HEK293T (cell line): Measurements from ENCODE around the gene PRAC1.

ENCODE experiments used
- CTCF ChIA-PET: fragments of 350-600 bp; formaldehyde crosslinking; extraction: SDS; loops from one replicate; lab custom pipeline; 2021; ENCODE audit warnings: antibody characterized with exemption, inconsistent platforms; lab: Yijun Ruan, JAX
- POLR2A ChIA-PET: fragments of 350-600 bp; formaldehyde crosslinking; extraction: SDS; loops from one replicate; lab custom pipeline; 2020; ENCODE audit warnings: antibody characterized with exemption, inconsistent platforms; lab: Yijun Ruan, JAX
- DNase-seq: peaks from one replicate; pipeline ENCODE4 v3.0.0; 2012; ENCODE audit warnings: mixed read lengths; ENCODE audit errors: extremely low spot score
- ARNT ChIP-seq: fragments of 450-650 bp; IDR thresholded peaks from 2 replicates; pipeline ENCODE4 v1.6.1; 2017; ENCODE audit warnings: mild to moderate bottlenecking
- BHLHE40 ChIP-seq: fragments of 450-650 bp; IDR thresholded peaks from 2 replicates; pipeline ENCODE4 v1.6.1; 2016; ENCODE audit warnings: mild to moderate bottlenecking, moderate library complexity, borderline replicate concordance
- CTBP1 ChIP-seq: fragments of 450-650 bp; IDR thresholded peaks from 2 replicates; pipeline ENCODE4 v1.6.1; 2016; ENCODE audit warnings: borderline replicate concordance
- ELF4 ChIP-seq: fragments of 450-650 bp; IDR thresholded peaks from 2 replicates; pipeline ENCODE4 v1.6.1; 2017; ENCODE audit warnings: antibody characterized with exemption
- FOXA1 ChIP-seq: fragments of 450-650 bp; IDR thresholded peaks from 2 replicates; pipeline ENCODE4 v1.6.1; 2016; ENCODE audit warnings: mild to moderate bottlenecking
- FOXK2 ChIP-seq: fragments of 450-650 bp; IDR thresholded peaks from 2 replicates; pipeline ENCODE4 v1.6.1; 2016; ENCODE audit warnings: mild to moderate bottlenecking
- FOXM1 ChIP-seq: fragments of 450-650 bp; IDR thresholded peaks from 2 replicates; pipeline ENCODE4 v1.6.1; 2017; ENCODE audit warnings: mild to moderate bottlenecking, borderline replicate concordance
- HDGF ChIP-seq: fragments of 450-650 bp; IDR thresholded peaks from 2 replicates; pipeline ENCODE4 v1.6.1; 2017; ENCODE audit warnings: antibody characterized with exemption, borderline replicate concordance
- L3MBTL2 ChIP-seq: fragments of 450-650 bp; conservative IDR thresholded peaks from 2 replicates; pipeline ENCODE4 v1.6.1; 2016; ENCODE audit warnings: mild to moderate bottlenecking
- LEF1 ChIP-seq: fragments of 450-650 bp; IDR thresholded peaks from 2 replicates; pipeline ENCODE4 v1.6.1; 2017; ENCODE audit warnings: mild to moderate bottlenecking, borderline replicate concordance
- NFRKB ChIP-seq: fragments of 450-650 bp; IDR thresholded peaks from 2 replicates; pipeline ENCODE4 v1.6.1; 2016; ENCODE audit warnings: mild to moderate bottlenecking, moderate library complexity
- SP1 ChIP-seq: fragments of 450-650 bp; IDR thresholded peaks from 2 replicates; pipeline ENCODE4 v1.6.1; 2017
- SUZ12 ChIP-seq: fragments of 450-650 bp; IDR thresholded peaks from 2 replicates; pipeline ENCODE4 v1.6.1; 2016; ENCODE audit warnings: mild to moderate bottlenecking
- TARDBP ChIP-seq: fragments of 450-650 bp; IDR thresholded peaks from 2 replicates; pipeline ENCODE4 v1.6.1; 2016
- ZNF384 ChIP-seq: fragments of 450-650 bp; IDR thresholded peaks from 2 replicates; pipeline ENCODE4 v1.6.1; 2016
- TF ChIP-seq, protein P1 (sequence below): fragments of 450-650 bp; IDR thresholded peaks from 2 replicates; pipeline ENCODE4 v1.6.1; 2016

Gene PRAC1

DNA sequence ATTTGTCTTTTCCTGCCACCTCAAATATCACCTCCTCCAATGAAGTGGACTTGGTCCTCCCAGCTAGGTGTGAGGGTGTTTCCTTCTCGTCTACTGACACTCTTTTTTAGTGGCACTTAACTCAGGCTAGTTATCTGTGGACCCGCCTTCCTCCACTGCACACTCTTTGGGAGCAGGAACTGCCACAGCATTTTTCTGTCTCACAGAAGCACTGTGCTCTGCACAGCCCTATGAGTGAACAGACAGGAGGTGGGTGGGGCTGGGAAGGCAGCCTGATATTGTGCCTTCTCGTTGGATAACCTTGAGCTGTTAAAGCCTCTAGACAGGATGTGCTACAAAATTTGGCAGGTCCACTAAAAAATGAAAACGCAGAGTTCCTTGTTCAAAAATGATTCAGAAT is 38.1 kb upstream of the PRAC1 start:
- ChIA-PET POLR2A (no interaction called here), CTCF (interaction anchor here (0.8 kb wide), 1 partner anchor 36 kb away, joined by 3 read pairs; no protein-coding TSS in a partner anchor)
- TF ChIP-seq L3MBTL2 (no peak), SUZ12 (no peak), BHLHE40 (no peak), ELF4 (no peak), FOXM1 (no peak), ARNT (no peak), FOXA1 (no peak), LEF1 (no peak), TARDBP (no peak), HDGF (no peak), CTBP1 (no peak), NFRKB (no peak)
- TF ChIP-seq, protein P1, sequence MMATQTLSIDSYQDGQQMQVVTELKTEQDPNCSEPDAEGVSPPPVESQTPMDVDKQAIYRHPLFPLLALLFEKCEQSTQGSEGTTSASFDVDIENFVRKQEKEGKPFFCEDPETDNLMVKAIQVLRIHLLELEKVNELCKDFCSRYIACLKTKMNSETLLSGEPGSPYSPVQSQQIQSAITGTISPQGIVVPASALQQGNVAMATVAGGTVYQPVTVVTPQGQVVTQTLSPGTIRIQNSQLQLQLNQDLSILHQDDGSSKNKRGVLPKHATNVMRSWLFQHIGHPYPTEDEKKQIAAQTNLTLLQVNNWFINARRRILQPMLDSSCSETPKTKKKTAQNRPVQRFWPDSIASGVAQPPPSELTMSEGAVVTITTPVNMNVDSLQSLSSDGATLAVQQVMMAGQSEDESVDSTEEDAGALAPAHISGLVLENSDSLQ, result no peak
- DNase-seq, result no peak

- TF ChIP-seq CTBP1 (no peak), ARNT (no peak), LEF1 (no peak), FOXM1 (no peak)
- TF ChIP-seq, protein P1, result no peak
- CTCF ChIA-PET, result interaction anchor here (0.7 kb wide), 1 partner anchor 45 kb away, joined by 3 read pairs; no protein-coding TSS in a partner anchor
- POLR2A ChIA-PET, result interaction anchor here (2.4 kb wide), 1 partner anchor 29 kb away, joined by 9 read pairs; no protein-coding TSS in a partner anchor
- no peak for DNase-seq
Measured at GRCh38 chr17:48759288-48759687, 37.0 kb upstream of the PRAC1 start.

DNA sequence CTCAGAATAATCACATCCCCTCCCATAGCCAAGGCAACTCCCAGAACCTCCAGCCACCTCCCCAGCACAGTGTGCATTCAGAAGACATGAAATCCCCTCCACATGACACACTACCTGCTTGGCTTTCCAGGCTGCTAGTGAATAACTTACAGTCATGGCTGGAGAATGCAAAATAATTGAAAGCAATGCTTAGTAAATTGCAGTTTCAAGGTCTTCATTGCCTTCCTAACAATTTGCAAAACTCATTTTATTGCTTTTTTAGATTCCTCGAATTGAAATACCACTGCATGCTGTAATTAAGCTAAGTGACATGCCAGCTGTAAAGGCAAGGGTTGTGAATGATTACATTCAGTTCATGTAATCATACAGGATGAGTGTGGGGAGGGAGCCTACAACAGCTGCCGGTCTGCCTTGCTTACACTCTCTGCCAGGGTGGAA is 35.2 kb upstream of the PRAC1 start:
- peak; percentile 7 for DNase-seq
- ChIA-PET CTCF (interaction anchor here (0.9 to 1.5 kb wide), 2 partner anchors 32 to 55 kb away, joined by 3 to 12 read pairs; no protein-coding TSS in a partner anchor), POLR2A (interaction anchor here (2.4 kb wide), 1 partner anchor 27 kb away, joined by 9 read pairs; no protein-coding TSS in a partner anchor)
- TF ChIP-seq CTBP1, result no peak
- no peak for TF ChIP-seq FOXM1
- TF ChIP-seq BHLHE40, result no peak
- TF ChIP-seq ELF4, result no peak

- ChIA-PET CTCF (no interaction called here), POLR2A (interaction anchor here (1.7 kb wide), 1 partner anchor 28 kb away, joined by 4 read pairs; the partner anchor contains the start of gene HOXB13)
- TF ChIP-seq LEF1, result no peak
- peak; percentile 5 for DNase-seq
Measured at GRCh38 chr17:48756830-48757251, 34.5 kb upstream of the PRAC1 start.

- POLR2A ChIA-PET, result interaction anchor here (1.4 to 1.7 kb wide), 2 partner anchors 11 to 26 kb away, joined by 3 to 4 read pairs; partner anchors contain the start of gene HOXB13
Measured at GRCh38 chr17:48755356-48755755, 33.0 kb upstream of the PRAC1 start.

DNA sequence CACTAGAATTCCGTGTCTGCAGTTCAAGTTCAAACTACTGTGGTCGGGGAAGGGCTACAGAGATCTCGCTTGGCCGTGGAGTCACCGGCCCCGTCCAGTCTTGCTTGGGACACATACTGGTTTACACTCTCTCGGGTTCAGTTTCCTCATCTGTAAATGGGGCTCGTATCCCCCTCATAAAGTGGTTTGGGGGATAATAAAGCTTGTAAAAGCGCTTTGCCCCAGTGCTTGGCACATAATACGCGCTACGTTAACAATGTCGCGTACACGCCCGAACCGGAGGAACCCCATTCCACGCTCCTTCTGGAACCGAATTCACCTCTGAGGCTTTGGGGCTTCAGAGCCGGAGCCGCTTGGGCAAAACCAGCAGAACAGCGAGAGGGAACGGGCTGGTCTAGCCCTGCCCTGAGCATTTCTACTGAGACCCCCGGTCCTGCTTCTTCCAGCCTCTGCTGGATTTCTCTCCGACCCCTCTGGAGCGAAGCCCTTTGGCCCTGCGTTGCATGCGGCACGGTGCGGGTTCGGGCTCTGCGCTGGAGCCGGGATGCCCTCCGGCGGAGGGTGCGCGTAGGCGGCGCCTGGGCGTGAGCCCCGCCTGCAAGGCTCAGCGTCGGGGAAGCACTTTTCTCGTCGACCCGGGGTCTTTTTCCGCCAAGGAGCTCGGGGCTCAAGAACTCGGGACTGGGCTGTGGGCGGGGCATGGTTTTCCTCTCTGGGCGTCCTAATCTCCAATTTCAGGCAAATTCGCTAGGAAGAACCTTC is 32.4 kb upstream of the PRAC1 start:
- ChIA-PET POLR2A (interaction anchor here (1.4 kb wide), 1 partner anchor 11 kb away, joined by 3 read pairs; no protein-coding TSS in a partner anchor), CTCF (no interaction called here)
- no peak for TF ChIP-seq ZNF384
- no peak for TF ChIP-seq CTBP1
- TF ChIP-seq ELF4, result no peak
- TF ChIP-seq NFRKB, result no peak
- TF ChIP-seq, protein P1, result no peak
- TF ChIP-seq FOXM1, result no peak
- TF ChIP-seq L3MBTL2, result no peak
- no peak for TF ChIP-seq FOXK2
- TF ChIP-seq HDGF, result no peak
- TF ChIP-seq LEF1, result no peak
- no peak for TF ChIP-seq FOXA1
- TF ChIP-seq BHLHE40, result no peak
- TF ChIP-seq SUZ12, result no peak
- no peak for TF ChIP-seq TARDBP
- TF ChIP-seq SP1, result no peak
- DNase-seq, result no peak

More at GRCh38 chr17:48755356-48755755, 33.0 kb upstream of the PRAC1 start:
- CTCF ChIA-PET, result no interaction called here
- DNase-seq, result no peak
- TF ChIP-seq SP1 (no peak), TARDBP (no peak), FOXA1 (no peak)
- TF ChIP-seq, protein P1, result no peak
